HG02973 (cell line): Measurements from ENCODE around the gene NLN.
"Not testable (repeated sequence)": the region's sequence is repeated elsewhere in the genome, so short reads cannot be mapped to it uniquely, and the experiment has no call there.

Experiments
- ATAC-seq: cut with Tn5 transposase; IDR thresholded peaks from one replicate; pipeline ENCODE4 v1.9.1; 2021; ENCODE audit warnings: moderate library complexity; ENCODE audit not compliant: unreplicated experiment

NLN gene

DNA sequence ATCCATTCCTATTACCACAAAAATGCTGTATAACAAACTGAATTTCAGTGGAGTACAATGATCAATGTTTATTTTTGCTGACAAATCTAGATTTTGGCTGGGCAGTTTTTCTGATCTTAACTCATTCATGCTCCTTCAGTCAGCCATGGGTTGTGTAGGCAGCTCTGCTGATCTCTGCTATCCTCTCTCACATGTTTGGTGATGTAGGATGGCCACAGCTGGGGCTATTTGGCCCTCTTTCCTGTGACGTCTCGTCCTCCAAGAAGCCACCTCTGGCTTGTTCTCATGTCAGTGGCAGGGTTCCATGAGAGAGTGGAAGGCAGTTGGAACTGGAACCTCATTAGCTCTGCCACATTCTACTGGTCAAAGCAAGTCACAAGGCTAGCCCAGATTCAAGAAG lies 8.9 kb downstream of the NLN start:
- ATAC-seq: no peak

DNA sequence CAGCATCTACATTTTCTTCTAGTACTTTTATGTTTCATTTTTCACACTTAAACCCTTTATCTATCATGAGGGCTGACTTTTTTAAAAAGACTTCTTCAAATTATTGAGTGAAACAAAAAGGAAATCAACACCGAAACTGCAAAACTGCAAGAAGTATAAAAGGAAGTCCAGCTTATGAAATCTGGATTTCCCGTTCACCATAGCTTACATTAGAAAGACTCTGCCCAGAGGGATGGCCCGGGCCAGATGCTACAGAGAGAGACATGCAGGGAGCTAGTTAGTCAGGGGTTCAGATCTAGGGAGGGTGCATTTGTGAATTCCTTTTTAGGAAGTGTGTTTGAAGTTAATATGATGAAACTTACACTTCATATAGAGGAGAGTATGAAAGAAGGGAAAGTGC lies 10.0 kb downstream of the NLN start:
- ATAC-seq: not testable (repeated sequence)

DNA sequence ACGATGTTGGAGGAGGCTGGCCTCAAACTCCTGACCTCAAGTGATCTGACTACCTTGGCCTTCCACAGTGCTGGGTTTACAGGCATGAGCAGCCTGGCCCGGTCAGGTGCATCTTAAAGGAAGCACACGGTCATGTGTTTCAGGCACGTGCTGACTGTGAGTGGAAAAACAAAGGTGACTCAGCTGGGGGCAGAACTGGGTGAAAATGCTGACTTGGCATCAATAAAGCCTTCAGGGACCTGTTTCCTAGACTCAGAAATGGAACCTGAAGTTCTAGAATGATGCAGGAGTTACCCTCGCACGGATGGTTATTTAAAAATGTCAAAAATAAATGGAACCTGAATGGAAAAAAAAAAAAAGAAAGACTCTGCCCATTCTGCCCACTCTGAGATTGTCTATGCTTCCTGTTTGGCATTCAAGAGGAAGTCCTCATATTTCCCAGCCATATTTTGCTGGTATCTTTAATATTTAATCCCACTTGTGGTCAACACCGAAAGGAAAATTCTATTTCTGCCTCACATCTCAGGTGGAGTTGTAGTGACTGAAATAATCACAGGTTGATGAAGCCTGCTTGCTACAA lies 12.3 kb downstream of the NLN start:
- not testable (repeated sequence) for ATAC-seq

DNA sequence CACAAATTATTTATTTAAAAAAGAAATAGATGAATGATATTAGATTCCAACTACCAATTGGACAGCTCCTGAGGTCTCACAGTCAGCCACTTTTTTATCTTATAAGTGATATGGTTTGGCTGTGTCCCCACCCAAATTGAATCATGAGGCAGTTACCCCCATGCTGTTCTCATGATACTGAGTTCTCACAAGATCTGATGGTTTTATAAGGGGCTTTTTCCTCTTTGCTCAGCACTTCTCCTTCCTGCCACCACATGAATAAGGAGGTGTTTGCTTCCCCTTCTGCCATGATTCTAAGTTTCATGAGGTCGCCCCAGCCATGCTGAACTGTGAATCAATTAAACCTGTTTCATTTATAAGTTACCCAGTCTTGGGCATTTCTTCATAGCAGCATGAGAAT lies 12.9 kb downstream of the NLN start:
- no peak for ATAC-seq

DNA sequence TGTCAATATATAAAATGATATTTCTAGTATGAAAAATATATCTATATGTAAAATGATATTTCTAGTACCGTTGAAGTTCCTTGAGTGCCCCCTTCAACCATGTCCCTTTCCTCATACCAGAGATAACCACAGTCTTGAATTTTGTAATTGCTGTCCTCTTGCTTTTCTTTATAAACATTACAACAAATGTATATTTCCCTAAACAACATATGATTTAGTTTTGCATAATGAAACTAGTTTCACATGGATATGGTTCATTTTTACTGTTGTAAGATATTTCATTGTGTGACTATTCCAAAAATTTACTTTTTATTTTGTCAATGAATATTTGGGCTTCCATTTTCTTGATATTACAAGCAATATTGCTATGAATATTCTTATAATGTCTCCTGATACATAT lies 14.0 kb downstream of the NLN start:
- ATAC-seq: no peak

DNA sequence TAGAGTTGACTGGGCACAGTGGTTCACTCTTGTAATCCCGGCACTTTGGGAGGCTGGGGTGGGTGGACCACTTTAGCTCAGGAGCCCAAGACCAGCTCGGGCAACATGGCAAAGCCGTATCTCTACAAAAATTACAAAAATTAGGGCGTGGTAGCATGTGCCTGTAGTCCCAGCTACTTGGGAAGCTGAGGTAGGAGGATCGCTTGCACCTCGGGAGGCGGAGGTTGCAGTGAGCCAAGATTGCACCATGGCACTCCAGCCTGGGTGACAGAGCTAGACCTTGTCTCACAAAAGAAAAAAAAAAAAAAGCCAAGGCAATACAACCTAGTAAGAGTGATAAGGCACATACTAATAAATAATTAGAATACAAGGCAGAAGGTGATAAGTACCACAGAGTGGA lies 15.8 kb downstream of the NLN start:
- ATAC-seq: no peak

DNA sequence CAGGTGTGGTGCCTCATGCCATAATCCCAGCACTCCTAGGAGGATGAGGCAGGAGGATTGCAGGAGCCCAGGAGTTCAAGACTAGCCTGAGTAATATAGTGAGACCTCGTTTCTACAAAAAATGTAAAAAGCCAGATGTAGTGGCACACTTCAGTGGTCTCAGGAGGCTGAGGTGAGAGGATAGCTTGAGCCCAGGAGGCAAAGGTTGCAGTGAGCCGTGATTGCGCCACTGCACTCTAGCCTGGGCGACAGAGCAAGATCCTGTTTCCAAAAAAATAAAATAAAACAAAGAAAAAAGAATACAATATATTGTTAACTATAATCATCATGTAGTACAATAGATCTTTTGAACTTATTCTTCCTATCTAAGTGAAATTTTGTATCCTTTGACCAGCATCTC lies 16.3 kb downstream of the NLN start:
- no peak for ATAC-seq

DNA sequence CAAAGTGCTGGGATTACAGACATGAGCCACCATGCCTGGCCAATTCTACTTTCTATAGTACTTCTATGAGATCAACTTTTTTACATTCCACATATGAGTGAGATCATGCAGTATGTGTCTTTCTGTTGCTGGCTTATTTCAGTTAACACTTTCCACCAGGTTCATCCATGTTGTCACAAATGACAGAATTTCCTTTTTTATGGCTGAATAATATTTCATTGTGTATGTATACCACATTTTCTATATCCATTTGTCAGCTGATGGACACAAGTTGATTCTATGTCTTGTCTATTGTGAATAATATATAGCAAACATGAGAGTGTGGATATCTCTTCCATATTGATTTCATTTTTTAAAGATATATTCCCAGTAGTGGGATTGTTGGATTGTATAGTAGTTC lies 17.2 kb downstream of the NLN start:
- no peak for ATAC-seq

DNA sequence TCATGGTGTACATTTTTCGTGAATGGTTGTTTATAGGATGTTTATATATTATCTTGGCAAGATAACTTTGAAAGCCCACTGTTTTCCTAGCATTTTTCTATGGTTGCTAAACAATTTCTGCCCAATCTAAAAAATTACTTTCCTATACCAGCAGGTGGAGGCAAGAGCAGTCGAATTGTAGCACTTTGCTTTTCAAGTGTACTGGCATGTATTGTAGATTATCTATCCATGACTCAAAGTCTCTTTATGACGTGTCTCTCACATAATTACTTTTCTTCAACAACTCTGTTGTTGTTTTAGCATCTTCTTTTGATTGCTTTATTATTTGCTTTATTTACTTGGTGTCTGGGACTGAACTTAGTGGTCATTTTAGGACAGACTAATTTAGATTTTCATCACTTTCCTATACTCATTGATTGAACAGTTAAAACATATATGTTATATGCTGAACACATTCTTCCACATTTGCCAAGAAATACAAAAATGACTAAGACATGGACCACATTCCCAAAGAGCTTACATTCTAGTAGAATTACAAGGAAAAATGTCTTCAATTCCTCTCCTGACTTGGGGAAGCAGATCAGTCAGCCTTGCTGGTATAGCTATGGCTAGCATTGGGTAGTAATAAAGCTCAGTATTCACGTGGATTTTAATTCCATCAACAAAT lies 20.7 kb downstream of the NLN start:
- ATAC-seq: peak; percentile 90

DNA sequence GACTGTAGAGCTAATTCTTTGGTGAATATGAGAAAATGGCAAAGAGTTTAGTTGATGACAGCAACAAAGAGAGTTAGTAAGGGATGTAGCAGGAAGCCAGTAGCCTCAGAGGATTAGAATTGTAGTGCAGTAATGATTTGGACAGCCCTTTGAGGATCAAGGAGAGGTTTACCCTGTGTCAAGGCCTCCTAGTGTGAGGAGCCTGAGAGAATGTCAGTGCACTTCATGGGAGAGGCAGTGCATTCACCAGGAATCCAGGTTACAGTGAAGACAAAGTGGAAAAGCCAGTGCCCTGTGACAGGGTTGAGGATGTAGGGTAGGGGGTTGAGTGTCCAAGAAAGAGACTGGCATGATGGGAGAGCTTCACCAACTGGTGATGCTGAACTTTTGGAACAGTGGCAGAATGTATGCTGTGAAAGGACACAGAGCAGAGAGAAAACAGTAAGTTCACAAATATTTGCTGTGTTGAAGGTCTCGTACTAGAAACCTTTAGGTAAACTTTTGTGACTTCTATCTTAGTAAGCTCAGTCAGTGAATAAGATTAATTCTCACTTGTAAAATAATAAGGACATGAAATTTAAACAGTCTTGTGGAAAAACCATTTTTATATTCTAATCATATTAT lies 27.3 kb downstream of the NLN start:
- ATAC-seq: no peak

DNA sequence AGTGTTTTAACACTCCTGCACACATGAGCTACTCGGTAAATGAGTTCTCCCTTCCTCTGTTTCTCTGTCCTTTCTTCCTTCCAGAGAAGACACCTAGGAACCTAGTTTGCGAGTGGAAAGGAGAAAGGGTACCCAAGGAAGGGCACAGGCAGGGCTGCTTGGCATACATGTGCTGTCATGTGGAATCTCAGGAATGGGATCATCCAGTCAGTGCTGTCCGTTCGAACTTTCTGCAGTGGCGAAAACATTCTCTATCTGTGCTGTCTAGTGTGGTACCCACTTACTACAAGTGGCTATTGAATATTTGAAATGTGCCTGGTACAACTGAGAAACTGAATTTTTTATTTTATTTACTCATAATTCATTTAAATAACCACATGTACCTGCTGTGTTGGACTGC lies 28.0 kb downstream of the NLN start:
- ATAC-seq: no peak

DNA sequence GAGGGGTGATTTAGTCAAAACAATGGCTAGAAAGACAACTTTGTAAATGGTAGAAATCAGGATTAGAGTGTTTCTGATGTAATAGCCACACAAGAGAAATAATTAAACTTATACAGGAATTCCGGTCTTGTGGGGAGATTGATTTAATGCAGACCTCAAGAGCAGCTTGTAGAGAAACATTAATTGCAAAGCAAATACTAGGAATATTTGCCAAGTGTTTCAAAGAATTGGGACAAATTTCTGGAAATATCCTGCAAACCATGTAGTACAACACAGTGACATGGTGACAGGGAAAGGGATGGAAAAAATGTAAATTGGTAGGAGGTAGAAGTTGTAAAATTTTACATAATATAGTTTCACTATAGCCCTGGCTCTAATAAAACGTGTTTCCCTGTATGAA lies 28.9 kb downstream of the NLN start:
- ATAC-seq: no peak

DNA sequence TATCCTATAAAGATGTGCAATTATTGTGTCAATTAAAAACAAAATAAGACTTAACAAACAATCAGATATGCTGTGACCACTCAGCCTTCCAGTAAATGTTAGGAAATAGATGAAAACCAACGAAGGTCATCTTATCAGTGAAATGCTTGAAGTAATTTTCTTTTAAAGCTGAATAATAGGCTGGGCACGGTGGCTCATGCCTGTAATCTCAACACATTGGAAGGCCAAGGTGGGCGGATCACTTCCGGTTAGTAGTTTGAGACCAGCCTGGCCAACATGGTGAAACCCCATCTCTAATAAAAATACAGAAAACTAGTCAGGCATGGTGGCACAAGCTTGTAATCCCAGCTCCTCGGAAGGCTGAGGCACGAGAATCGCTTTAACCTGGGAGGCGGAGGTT lies 31.2 kb downstream of the NLN start:
- no peak for ATAC-seq

DNA sequence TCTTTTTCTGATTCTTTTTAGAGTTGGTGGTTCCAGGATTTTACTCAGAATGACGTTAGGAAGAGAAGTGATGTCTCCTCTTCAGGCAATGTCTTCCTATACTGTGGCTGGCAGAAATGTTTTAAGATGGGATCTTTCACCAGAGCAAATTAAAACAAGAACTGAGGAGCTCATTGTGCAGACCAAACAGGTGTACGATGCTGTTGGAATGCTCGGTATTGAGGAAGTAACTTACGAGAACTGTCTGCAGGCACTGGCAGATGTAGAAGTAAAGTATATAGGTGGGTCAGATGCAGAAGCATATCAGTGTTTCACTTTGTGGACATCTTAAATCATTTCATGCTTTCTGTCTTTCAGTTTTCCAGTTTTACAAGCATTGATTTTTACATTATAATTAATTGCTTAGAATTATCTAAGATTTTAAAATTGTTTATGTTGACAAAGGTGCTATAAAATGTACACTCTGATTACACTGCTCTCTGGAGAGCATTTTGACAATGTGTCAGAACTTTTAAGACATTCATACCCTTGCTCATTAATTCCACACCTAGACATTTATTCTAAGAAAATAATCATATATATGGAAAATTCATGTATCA lies 36.6 kb downstream of the NLN start:
- ATAC-seq: no peak

DNA sequence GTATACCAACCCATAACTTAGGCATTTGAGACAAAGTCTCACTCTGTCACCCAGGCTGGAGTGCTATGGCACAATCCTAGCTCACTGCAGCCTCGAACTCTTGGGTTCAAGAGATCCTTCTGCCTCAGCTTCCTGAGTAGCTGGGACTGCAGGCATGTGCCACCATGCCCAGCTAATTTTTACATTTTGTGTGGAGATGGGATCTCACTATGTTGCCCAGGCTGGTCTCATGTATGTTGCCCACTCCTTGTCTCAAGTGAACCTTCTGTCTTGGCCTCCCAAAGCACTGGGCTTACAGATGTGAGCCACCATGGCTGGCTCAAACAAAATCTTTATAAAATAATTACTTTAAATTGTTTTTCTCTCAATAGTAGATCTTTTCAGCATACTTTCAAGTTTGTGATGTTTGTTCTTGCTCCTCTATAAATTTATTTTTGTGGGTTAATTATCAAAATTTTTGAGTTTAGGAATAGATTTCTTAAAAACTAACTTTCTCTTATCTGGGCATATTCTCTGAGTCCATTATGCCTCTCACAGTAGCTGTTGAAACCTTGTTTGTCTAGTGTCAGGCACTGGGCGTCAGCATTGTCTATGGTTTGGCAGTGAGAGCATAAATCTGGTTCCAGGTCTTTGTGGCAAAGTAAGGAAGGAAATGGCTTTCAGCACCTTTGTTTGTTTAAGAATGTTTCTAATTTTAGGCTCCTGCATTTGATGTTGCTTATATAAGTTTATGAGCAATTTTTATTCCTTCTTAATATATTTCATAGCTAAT lies 38.7 kb downstream of the NLN start:
- peak; percentile 73 for ATAC-seq

DNA sequence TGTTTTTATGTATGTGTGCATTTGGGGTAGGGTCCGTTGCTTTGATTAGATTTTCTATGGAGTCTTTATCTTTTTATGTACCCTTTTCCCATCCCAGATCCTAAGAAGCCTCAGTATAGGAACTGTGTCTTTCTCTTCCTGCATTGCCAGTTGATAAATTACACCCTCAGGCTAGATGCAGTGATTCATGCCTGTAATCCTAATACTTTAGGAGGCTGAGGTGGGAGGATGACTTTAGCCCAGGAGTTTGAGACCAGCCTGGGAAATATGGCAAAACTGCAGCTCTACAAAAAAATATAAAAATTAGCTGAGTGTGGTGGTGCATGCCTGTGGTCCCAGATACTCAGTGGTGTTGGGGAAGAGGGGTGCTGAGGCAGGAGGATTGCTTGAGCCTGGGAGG lies 40.2 kb downstream of the NLN start:
- ATAC-seq: no peak

DNA sequence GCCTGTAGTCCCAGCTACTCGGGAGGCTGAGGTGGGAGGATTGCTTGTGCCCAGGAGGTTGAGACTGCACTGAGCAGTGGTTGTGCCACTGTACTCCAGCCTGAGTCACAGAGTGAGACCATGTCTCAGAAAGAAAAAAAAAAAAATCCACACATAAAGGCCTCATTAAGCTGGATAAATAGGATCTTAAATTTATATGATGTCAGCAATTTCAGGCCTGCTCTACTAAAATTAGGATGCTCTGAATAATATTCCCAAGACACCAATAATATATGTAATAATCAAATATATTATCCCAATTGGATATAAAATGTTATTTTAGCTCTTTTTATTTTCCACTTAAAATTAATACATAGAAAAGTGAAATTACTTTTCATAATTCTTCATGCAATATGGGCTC lies 43.6 kb downstream of the NLN start:
- ATAC-seq: no peak

DNA sequence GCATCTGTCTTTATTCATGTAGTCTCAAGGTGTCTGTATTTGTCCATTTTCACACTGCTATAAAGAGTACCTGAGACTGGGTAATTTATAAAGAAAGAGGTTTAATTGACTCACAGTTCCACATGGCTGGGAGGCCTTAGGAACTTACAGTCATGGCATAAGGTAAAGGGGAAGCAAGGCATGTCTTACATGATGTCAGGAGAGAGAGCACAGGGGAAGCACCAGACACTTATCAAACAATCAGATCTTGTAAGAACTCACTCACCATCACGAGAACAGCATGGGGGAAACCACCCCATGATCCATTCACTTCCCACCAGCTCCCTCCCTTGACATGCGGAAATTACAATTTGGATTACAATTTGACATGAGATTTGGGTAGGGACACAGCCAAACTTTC lies 44.2 kb downstream of the NLN start:
- no peak for ATAC-seq

DNA sequence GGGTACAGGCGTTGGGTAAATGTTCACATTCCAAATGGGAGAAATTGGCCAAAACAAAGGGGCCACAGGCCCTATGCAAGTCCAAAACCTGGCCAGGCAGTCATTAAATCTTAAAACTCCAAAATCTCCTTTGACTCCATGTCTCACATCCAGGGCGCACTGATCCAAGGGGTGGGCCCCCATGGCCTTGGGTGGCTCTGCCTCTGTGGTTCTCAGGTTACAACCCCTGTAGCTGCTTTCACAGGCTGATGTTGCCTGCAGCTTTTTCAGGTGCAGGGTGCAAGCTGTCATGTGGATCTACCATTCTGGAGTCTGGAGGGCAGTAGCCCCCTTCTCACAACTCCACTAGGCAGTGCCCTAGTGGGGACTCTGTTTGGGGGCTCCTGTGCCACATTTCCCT lies 44.8 kb downstream of the NLN start:
- ATAC-seq: no peak

DNA sequence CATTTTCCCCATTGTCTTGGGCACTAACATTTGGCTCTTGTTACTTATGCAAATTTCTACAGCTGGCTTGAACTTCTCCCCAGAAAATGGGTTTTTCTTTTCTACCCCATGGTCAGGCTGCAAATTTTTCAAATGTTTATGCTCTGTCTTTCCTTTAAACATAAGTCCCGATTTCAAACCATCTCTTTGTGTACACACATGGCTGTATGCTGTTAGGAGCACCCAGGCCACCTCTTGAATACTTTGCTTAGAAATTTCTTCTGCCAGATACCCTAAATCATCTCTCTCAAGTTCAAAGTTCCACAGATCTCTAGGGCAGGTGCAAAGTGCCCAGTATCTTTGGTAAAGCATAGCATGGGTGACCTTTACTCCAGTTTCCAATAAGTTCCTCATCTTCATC lies 45.6 kb downstream of the NLN start:
- ATAC-seq: no peak

DNA sequence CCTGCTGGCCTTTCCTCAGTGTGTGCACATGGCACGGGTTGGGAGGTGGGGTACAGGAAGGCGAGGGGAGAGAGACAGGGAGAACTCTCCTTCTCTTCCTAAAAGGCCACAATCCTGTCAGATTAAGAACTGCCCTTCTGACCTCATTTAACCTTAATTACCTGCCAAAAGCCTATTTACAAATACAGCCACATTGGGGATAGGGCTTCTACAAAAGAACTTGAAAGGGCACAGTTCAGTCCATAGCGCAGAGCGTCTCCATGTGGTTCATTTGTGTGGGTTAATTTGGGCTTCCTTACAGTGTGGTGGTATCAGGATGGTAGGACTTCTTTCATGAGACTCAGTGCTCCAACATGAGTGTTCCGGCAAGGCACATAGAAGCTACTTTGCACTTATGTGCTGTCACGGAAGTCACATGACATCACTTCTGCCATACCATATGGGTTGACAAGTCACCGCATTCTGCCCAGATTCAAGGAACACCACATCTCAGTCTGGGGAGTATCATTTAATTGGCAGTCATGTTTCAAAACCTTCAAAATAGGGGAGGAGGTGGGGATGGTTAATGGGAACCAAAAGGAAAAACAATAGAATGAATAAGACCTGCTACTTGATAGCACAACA lies 46.8 kb downstream of the NLN start:
- no peak for ATAC-seq
